UCSD-AML1 (cell line): ENCODE data around the gene PVR.
"Not testable (repeated sequence)": the region's sequence is repeated elsewhere in the genome, so short reads cannot be mapped to it uniquely, and the experiment has no call there.

Source experiments
- DNase-seq: peaks from one replicate; lab custom pipeline; 2025; ENCODE audit not compliant: unreplicated experiment; lab: John Stamatoyannopoulos, UW

The PVR gene

GRCh38 chr19:44670027-44670426, 26.3 kb downstream of the PVR start:
- DNase-seq, result not testable (repeated sequence)

- no peak for DNase-seq
Observed at GRCh38 chr19:44671400-44671799, 27.7 kb downstream of the PVR start, which contains the start of gene CEACAM19. CEACAM19 (plus strand) TSS chr19:44671482; CDS start chr19:44671932, 450 bp downstream.

- DNase-seq, result no peak
Observed at GRCh38 chr19:44672226-44672625, 28.5 kb downstream of the PVR start.

GRCh38 chr19:44673510-44673909, 29.8 kb downstream of the PVR start:
- DNase-seq, result no peak

- DNase-seq, result no peak
Observed at GRCh38 chr19:44675521-44675920, 31.8 kb downstream of the PVR start.

- DNase-seq, result no peak
Observed at GRCh38 chr19:44677019-44677811, 33.5 kb downstream of the PVR start.

- no peak for DNase-seq
Observed at GRCh38 chr19:44680536-44680935, 36.8 kb downstream of the PVR start.

GRCh38 chr19:44681992-44682790, 38.5 kb downstream of the PVR start:
- no peak for DNase-seq

- no peak for DNase-seq
Observed at GRCh38 chr19:44682807-44683206, 39.1 kb downstream of the PVR start.

GRCh38 chr19:44683434-44684210, 39.9 kb downstream of the PVR start:
- DNase-seq, result no peak

GRCh38 chr19:44684396-44684795, 40.7 kb downstream of the PVR start:
- not testable (repeated sequence) for DNase-seq

GRCh38 chr19:44684892-44685863, 41.5 kb downstream of the PVR start:
- no peak for DNase-seq

GRCh38 chr19:44685877-44686276, 42.2 kb downstream of the PVR start:
- no peak for DNase-seq

- no peak for DNase-seq
Observed at GRCh38 chr19:44686896-44687295, 43.2 kb downstream of the PVR start.

GRCh38 chr19:44687888-44688287, 44.2 kb downstream of the PVR start:
- DNase-seq, result no peak

- DNase-seq, result peak; percentile 81
Observed at GRCh38 chr19:44689290-44690130, 45.8 kb downstream of the PVR start.

GRCh38 chr19:44690131-44690440, 46.4 kb downstream of the PVR start:
- DNase-seq, result no peak

- no peak for DNase-seq
Observed at GRCh38 chr19:44692379-44692721, 48.6 kb downstream of the PVR start.

- DNase-seq, result peak; percentile 29
Observed at GRCh38 chr19:44694184-44694579, 50.5 kb downstream of the PVR start.
